Pancreas (tissue), 10 donors: ENCODE data around the gene UGT2A2. TPM values are rescaled to one million over a fixed set of nuclear protein-coding genes. Genes with fewer than 3 reads are reported as not detected.

Experiments used
- ATAC-seq, 4 donors: fragments of 200-7000 bp; cut with Tn5 transposase; one replicate each; pipeline versions ENCODE4 v1.8.0 to v1.9.1; 2020; ENCODE audit warnings: mild to moderate bottlenecking in 4 of 4, moderate library complexity in 4 of 4
- DNase-seq, 6 donors: peaks; one replicate each; pipeline ENCODE4 v3.0.0-alpha.2; 2020
- FAIRE-seq: peaks from 2 replicates; lab custom pipeline; 2012; peaks lifted over from hg19 to GRCh38; lab: Jason Lieb, UNC
- H3K27ac ChIP-seq, 4 donors: fragments of 200-600 bp; sonication (generic); 1 replicate in 3 of 4; 2 replicates in 1 of 4; pipeline versions ENCODE4 v1.5.0 to v1.8.0; 2020
- H3K27me3 ChIP-seq, 4 donors: fragments of 200-600 bp; one replicate each; pipeline ENCODE4 v1.8.0; 2021
- H3K36me3 ChIP-seq, 3 donors: fragments of 200-600 bp; sonication (generic) in 1 of 3; one replicate each; pipeline versions ENCODE4 v1.5.0 to v1.8.0; 2020 to 2021
- H3K4me1 ChIP-seq, 3 donors: fragments of 200-600 bp; one replicate each; pipeline ENCODE4 v1.8.0; 2021
- H3K4me3 ChIP-seq, 4 donors: fragments of 200-600 bp; sonication (generic) in 2 of 4; one replicate each; pipeline versions ENCODE4 v1.5.0 to v1.8.0; 2020 to 2021
- H3K9me3 ChIP-seq, 4 donors: fragments of 200-600 bp; one replicate each; pipeline ENCODE4 v1.8.0; 2021
- CTCF ChIP-seq, 4 donors: fragments of 200-600 bp; sonication (generic) in 3 of 4; IDR thresholded peaks; one replicate each; pipeline versions ENCODE4 v1.5.0 to v1.8.0; 2021; ENCODE audit warnings: antibody characterized with exemption in 4 of 4
- whole genome bisulfite sequencing, 2 donors: extraction: QIAGEN DNeasy Blood & Tissue Kit; methylation state at CpG; one replicate each; pipeline ENCODE4 v1.1.7; 2013; 5-methylcytosine and 5-hydroxymethylcytosine counted together
- intact Hi-C, 3 donors: fragments of 100-400 bp; cut with DNase I; formaldehyde crosslinking; loops; one replicate each; pipeline versions ENCODE4 v1.11.1 to v1.14.2; 2022
- polyA plus RNA-seq, 2 donors: library from polyadenylated mRNA; stranded (reverse); fragments of 200-250 nt; gene quantifications; one replicate each; pipeline ENCODE4 v1.2.3, GENCODE V29; 2013
- total RNA-seq, 6 donors: library from RNA; stranded (reverse); fragmentation: NEBNext Ultra II Directional in 4 of 6; extraction: Animal tissue kit (Norgen Biotek cat#: 25700) in 4 of 6; gene quantifications; one replicate each; pipeline versions ENCODE4 v1.2.1 to v1.2.4, GENCODE V29; 2021 to 2023
- donor health status: healthy with polysubstance abuse.
- donor health status: DM: no; HTN: no; CAD: no; lungs with moderate emphysema.
- donor health status: DM: no; HTN: no; CAD: no.
- donor health status: control.
- donor health status: control.
- donor health status: Bipolar disorder and iron deficiency.
- donor health status: DM: yes; HTN: yes; CAD: no.
- donor health status: DM: no; HTN: no; CAD: no.
- donor health status: DM: no; HTN: no; CAD: no.
- donor health status: DM: yes; HTN: yes; CAD: no.

The UGT2A2 gene
- total and polyA plus RNA-seq, 8 donors, result not detected

- no peak for ATAC-seq
- H3K27me3 ChIP-seq, result no peaks in the 10 kb centered on the region
- FAIRE-seq, result no peak
- 78 to 83% methylated on average over 2 of the region's 2 CpGs for WGBS, 2 donors
- no peak overlapping the region for H3K27ac ChIP-seq
- no peaks in the 10 kb centered on the region for H3K4me1 ChIP-seq
- H3K9me3 ChIP-seq, result no peaks in the 10 kb centered on the region
- DNase-seq, result no peak
- TF ChIP-seq CTCF (IDR thresholded peaks at IDR 0.05), result no peak
- intact Hi-C loops, result no loop called here
- no peak overlapping the region for H3K4me3 ChIP-seq
- H3K36me3 ChIP-seq, result no peaks in the 10 kb centered on the region
These were observed 89.8 kb downstream of the UGT2A2 start for GRCh38 chr4:69549651-69550050.

GRCh38 chr4:69546134-69546765 is 93.2 kb downstream of the UGT2A2 start:
- 63 to 71% methylated on average over 6 of the region's 6 CpGs for WGBS, 2 donors
- FAIRE-seq (no peak), DNase-seq (no peak), ATAC-seq (no peak)
- Histone ChIP-seq H3K9me3 (no peaks in the 10 kb centered on the region), H3K4me1 (no peaks in the 10 kb centered on the region), H3K4me3 (no peak overlapping the region), H3K27ac (no peak overlapping the region), H3K27me3 (no peaks in the 10 kb centered on the region), H3K36me3 (no peaks in the 10 kb centered on the region)
- intact Hi-C loops, result no loop called here
- no peak for TF ChIP-seq CTCF (IDR thresholded peaks at IDR 0.05)

Other genes starting within 250 kb of the UGT2A2 start
- gene UGT2B4, start 143.7 kb downstream of the UGT2A2 start, total RNA-seq, result under 1 TPM in 2 of 6 donors, not detected in 4; 0.08 to 0.32 TPM
- under 1 TPM in 1 of 2 donors, not detected in 1; 0.15 TPM for gene UGT2B4, start 143.7 kb downstream of the UGT2A2 start, polyA plus RNA-seq
- not detected for gene UGT2A1, start 13.6 kb upstream of the UGT2A2 start, total RNA-seq
- not detected for gene UGT2A1, start 13.6 kb upstream of the UGT2A2 start, polyA plus RNA-seq
- gene SULT1B1, start 121.0 kb upstream of the UGT2A2 start, total RNA-seq, result 1 to 10 TPM in 2 of 6 donors, under 1 TPM in 4; 0.08 to 2.1 (median 0.40) TPM
- under 1 TPM; 0.05 to 0.08 TPM for gene SULT1B1, start 121.0 kb upstream of the UGT2A2 start, polyA plus RNA-seq
- gene SULT1E1, start 220.5 kb upstream of the UGT2A2 start, total RNA-seq, result under 1 TPM in 2 of 6 donors, not detected in 4; 0.13 to 0.37 TPM
- gene SULT1E1, start 220.5 kb upstream of the UGT2A2 start, polyA plus RNA-seq, result not detected